Fibroblast of lung (primary cell): ENCODE data around the gene ANKH. TPM values are rescaled to one million over a fixed set of nuclear protein-coding genes. Genes with fewer than 3 reads are reported as not detected.

Experiments used
- DNase-seq, 2 donors: peaks; one replicate each; pipeline versions ENCODE4 v3.0.0 to v3.0.0-alpha.2; 2010; ENCODE audit warnings: low read depth in 2 of 2
- H2AFZ ChIP-seq: 2 replicates; pipeline ENCODE4 v1.5.1; 2012; ENCODE audit warnings: low read length, control low read depth, inconsistent platforms
- H3K27ac ChIP-seq: 2 replicates; pipeline ENCODE4 v1.5.1; 2011; ENCODE audit warnings: low read length, control low read depth; ENCODE audit not compliant: insufficient read depth
- H3K27me3 ChIP-seq: 2 replicates; pipeline ENCODE4 v1.5.1; 2011; ENCODE audit warnings: mild to moderate bottlenecking, low read length; ENCODE audit not compliant: control insufficient read depth, insufficient read depth
- H3K36me3 ChIP-seq: 2 replicates; pipeline ENCODE4 v1.5.1; 2011; ENCODE audit warnings: low read length; ENCODE audit not compliant: control insufficient read depth, insufficient read depth
- H3K4me1 ChIP-seq: 2 replicates; pipeline ENCODE4 v1.5.1; 2011; ENCODE audit warnings: low read length; ENCODE audit not compliant: control insufficient read depth, insufficient read depth; ENCODE audit errors: extremely low read depth
- H3K4me2 ChIP-seq: 2 replicates; pipeline ENCODE4 v1.5.1; 2011; ENCODE audit warnings: low read length, control low read depth; ENCODE audit not compliant: insufficient read depth; ENCODE audit errors: extremely low read depth
- H3K4me3 ChIP-seq, 4 experiments: fragments of 200-600 bp in 1 of 4; sonication (generic) in 1 of 4; replicated peaks in 1 of 4; 2 replicates each; pipeline ENCODE4 v1.5.1; 2011 to 2016; ENCODE audit warnings: low read length in 4 of 4, low read depth in 3 of 4, mild to moderate bottlenecking in 3 of 4, control low read depth in 2 of 4, inconsistent platforms in 1 of 4, mixed read lengths in 1 of 4; ENCODE audit not compliant: insufficient read depth in 1 of 4; ENCODE audit errors: control extremely low read depth in 1 of 4
- H3K79me2 ChIP-seq: 2 replicates; pipeline ENCODE4 v1.5.1; 2012; ENCODE audit warnings: mild to moderate bottlenecking, low read length, inconsistent platforms; ENCODE audit not compliant: control insufficient read depth, insufficient read depth
- H3K9ac ChIP-seq: 2 replicates; pipeline ENCODE4 v1.5.1; 2011; ENCODE audit warnings: mild to moderate bottlenecking, low read length, control low read depth; ENCODE audit not compliant: insufficient read depth
- H3K9me3 ChIP-seq: 2 replicates; pipeline ENCODE4 v1.5.1; 2012; ENCODE audit warnings: low read depth, low read length; ENCODE audit not compliant: control insufficient read depth, insufficient read depth
- H4K20me1 ChIP-seq: 2 replicates; pipeline ENCODE4 v1.5.1; 2011; ENCODE audit warnings: low read length; ENCODE audit not compliant: control insufficient read depth, insufficient read depth; ENCODE audit errors: extremely low read depth
- CTCF ChIP-seq, 2 donors: IDR thresholded peaks in 1 of 2; conservative IDR thresholded peaks in 1 of 2; 1 replicate in 1 of 2; 2 replicates in 1 of 2; pipeline ENCODE4 v1.5.1; 2011 to 2012; ENCODE audit warnings: low read length in 2 of 2, control low read depth in 1 of 2, inconsistent platforms in 1 of 2, low read depth in 1 of 2, mild to moderate bottlenecking in 1 of 2
- EZH2 ChIP-seq: IDR thresholded peaks from 2 replicates; pipeline ENCODE4 v1.5.1; 2012; ENCODE audit warnings: low read length, control low read depth, mild to moderate bottlenecking; ENCODE audit errors: missing control alignments
- polyA plus RNA-seq, 2 donors: library from polyadenylated mRNA; depleted of rRNA in 1 of 2; stranded (reverse) in 1 of 2; unstranded in 1 of 2; fragments of >200 nt; gene quantifications; 2 replicates each; pipeline ENCODE4 v1.2.1, GENCODE V29; 2011 to 2012; ENCODE audit warnings: missing spikeins in 1 of 2
- total RNA-seq: library from RNA; depleted of rRNA; stranded (reverse); fragments of >200 nt; gene quantifications from 2 replicates; pipeline ENCODE4 v1.2.1, GENCODE V29; 2014

Gene ANKH
- total and polyA plus RNA-seq, 2 donors (not counting 1 experiment from before 2014, with no cell fraction given): 5.8 to 10.9 TPM

GRCh38 chr5:14712131-14712530, 159.4 kb downstream of the ANKH start:
- H3K27me3 ChIP-seq: no peaks in the 10 kb centered on the region
- H3K9ac ChIP-seq: no peak overlapping the region
- H3K4me1 ChIP-seq: no peaks in the 10 kb centered on the region
- no peak for TF ChIP-seq CTCF (conservative IDR thresholded peaks at IDR 0.05 in 1 of 2, IDR thresholded peaks at IDR 0.05 in 1 of 2; ENCODE audit: low read depth in 1 of 2, low read length in 2 of 2)
- TF ChIP-seq EZH2: no peak
- H3K27ac ChIP-seq: no peak overlapping the region
- DNase-seq: no peak
- no peak overlapping the region for H3K4me2 ChIP-seq
- H3K36me3 ChIP-seq: peaks cover 18% of the 10 kb centered on the region
- H2AFZ ChIP-seq: no peak overlapping the region
- H3K9me3 ChIP-seq: no peaks in the 10 kb centered on the region
- no peaks in the 10 kb centered on the region for H4K20me1 ChIP-seq
- no peaks in the 10 kb centered on the region for H3K79me2 ChIP-seq
- no peak overlapping the region for H3K4me3 ChIP-seq

- H3K9ac ChIP-seq: no peak overlapping the region
- peaks cover 4% of the 10 kb centered on the region for H3K4me1 ChIP-seq
- no peak overlapping the region for H3K4me3 ChIP-seq
- no peak overlapping the region for H3K4me2 ChIP-seq
- H3K27ac ChIP-seq: no peak overlapping the region
- peaks cover 17% of the 10 kb centered on the region for H3K36me3 ChIP-seq
- H4K20me1 ChIP-seq: no peaks in the 10 kb centered on the region
- TF ChIP-seq EZH2 (no peak), CTCF (conservative IDR thresholded peaks at IDR 0.05 in 1 of 2, IDR thresholded peaks at IDR 0.05 in 1 of 2; ENCODE audit: low read depth in 1 of 2, low read length in 2 of 2) (no peak)
- H2AFZ ChIP-seq: no peak overlapping the region
- H3K9me3 ChIP-seq: no peaks in the 10 kb centered on the region
- H3K79me2 ChIP-seq: no peaks in the 10 kb centered on the region
- DNase-seq: no peak
- no peaks in the 10 kb centered on the region for H3K27me3 ChIP-seq
Observed at GRCh38 chr5:14710313-14710994, 161.1 kb downstream of the ANKH start.

GRCh38 chr5:14708551-14708950, 163.0 kb downstream of the ANKH start:
- Histone ChIP-seq H3K79me2 (no peaks in the 10 kb centered on the region), H3K4me2 (no peak overlapping the region), H3K4me1 (peaks cover 4% of the 10 kb centered on the region), H3K27me3 (no peaks in the 10 kb centered on the region), H3K4me3 (no peak overlapping the region), H4K20me1 (no peaks in the 10 kb centered on the region), H3K27ac (no peak overlapping the region), H3K36me3 (peaks cover 11% of the 10 kb centered on the region), H3K9me3 (no peaks in the 10 kb centered on the region), H2AFZ (no peak overlapping the region), H3K9ac (no peak overlapping the region)
- TF ChIP-seq EZH2 (no peak), CTCF (conservative IDR thresholded peaks at IDR 0.05 in 1 of 2, IDR thresholded peaks at IDR 0.05 in 1 of 2; ENCODE audit: low read depth in 1 of 2, low read length in 2 of 2) (no peak)
- DNase-seq: no peak
